Activated T-cell treated with anti-CD3 and anti-CD28 coated beads for 24 hours (primary cell): ENCODE measurements around the gene BLTP2.
"Not testable (repeated sequence)": the region's sequence is repeated elsewhere in the genome, so short reads cannot be mapped to it uniquely, and the experiment has no call there.

Experiments used
- DNase-seq: peaks from one replicate; pipeline ENCODE4 v3.0.0-alpha.2; 2020; ENCODE audit warnings: low read depth

BLTP2 gene

GRCh38 chr17:28644787-28645575, at the start of gene BLTP2:
Gene BLTP2 (minus strand): TSS chr17:28645158. CDS start chr17:28645056, 102 bp downstream.
- peak; percentile 96 for DNase-seq

DNA sequence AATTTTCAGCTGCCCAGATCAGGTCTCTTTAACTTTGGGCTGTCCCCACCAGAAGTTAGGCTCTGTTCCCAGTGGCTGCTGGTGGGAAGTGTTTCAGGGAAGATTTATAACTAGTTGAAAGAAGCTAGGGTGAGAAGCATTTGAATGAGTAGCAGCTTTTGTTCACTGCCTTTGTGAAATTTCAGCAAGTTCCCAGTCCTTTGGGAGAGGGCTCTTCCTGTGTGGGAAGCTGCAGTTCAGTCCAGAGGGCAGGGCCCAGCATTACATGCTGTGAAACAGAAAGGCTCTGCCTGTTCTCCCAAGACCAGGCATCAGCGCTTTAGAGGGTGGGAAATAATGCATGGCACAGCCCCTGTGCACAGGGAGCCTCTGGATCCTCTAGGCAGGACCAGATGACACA, 48.9 kb upstream of the BLTP2 start:
- DNase-seq = no peak

- no peak for DNase-seq
Observed at GRCh38 chr17:28689011-28689410, 44.1 kb upstream of the BLTP2 start.

- DNase-seq = no peak
Observed at GRCh38 chr17:28688481-28688880, 43.5 kb upstream of the BLTP2 start.

GRCh38 chr17:28686296-28686695, 41.3 kb upstream of the BLTP2 start:
- DNase-seq = no peak

GRCh38 chr17:28685366-28685765, 40.4 kb upstream of the BLTP2 start:
- DNase-seq = no peak

DNA sequence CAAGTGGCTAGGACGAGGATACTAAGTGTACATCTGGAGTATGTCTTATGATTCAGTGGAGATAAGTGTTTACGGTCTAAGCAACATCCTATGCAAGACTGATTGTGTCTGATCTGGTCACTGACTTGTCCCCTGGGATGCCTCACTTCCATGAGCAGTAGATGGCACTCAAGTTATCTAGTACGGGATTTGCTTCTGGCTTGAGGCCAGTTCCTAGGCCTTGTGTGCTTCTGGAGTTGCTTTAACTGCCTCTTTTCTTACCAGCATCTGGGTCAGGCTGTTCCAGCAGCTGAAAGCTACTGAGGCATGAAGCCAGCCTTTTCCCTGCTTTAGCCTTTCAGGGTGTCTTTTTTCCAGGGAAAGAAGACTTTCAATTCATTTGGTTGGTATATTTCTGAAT, 40.0 kb upstream of the BLTP2 start:
- DNase-seq = no peak

DNA sequence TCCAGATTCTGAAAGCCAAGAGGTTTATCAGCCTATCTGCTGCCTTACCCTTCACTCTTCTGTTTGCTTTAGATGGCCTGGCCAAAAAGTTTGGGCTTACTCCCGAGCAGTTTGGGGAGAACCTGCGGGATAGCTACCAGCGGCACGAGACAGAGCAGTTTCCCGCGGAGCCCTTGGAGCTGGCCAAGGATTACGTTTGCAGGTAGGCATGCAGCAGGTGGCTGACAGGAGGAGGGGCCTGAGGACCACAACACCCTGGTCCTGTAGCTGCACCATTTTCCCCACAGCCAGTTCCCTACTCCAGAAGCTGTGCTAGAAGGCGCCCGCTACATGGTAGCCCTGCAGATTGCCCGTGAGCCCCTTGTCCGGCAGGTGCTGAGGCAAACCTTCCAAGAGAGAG, 37.7 kb upstream of the BLTP2 start:
- DNase-seq = no peak

GRCh38 chr17:28675980-28676379, 31.0 kb upstream of the BLTP2 start:
- no peak for DNase-seq

DNA sequence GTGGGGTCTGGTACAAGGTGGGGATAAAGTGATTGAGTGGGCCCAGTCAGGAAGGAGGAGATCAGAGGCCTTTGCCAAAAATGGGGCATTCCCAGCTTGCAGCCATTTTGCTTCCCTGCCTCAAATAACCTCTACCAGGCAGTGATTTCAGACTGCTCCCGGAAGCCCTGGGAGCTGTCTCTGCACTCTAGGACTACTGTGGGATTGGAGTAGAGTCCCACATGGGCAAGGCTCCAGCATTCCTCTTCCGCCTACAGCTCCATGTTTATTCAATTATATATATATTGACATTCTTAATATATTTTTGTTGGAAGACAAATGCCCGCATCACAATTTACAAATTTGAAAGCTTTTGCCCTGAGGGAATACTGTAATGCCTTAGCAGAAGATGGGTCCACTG, 30.5 kb upstream of the BLTP2 start:
- no peak for DNase-seq

DNA sequence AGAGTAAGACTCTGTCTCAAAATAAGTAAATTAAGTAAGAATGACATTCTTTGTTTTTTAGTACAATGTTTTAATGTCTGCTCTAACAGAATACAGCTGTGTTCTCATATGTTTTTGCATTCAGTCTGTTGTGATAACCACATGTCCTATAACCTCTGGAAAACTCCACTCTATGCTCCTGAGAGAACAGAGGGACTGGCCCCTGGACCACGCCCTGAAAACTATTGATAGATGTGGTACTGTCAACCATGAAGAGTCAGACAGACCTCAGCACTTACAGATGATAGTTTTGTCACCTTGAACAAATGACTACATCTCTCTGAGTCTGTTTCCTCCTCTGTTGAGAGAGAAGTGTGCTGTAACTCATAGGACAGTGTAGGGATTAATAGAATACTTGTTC, 25.0 kb upstream of the BLTP2 start:
- DNase-seq = no peak

DNA sequence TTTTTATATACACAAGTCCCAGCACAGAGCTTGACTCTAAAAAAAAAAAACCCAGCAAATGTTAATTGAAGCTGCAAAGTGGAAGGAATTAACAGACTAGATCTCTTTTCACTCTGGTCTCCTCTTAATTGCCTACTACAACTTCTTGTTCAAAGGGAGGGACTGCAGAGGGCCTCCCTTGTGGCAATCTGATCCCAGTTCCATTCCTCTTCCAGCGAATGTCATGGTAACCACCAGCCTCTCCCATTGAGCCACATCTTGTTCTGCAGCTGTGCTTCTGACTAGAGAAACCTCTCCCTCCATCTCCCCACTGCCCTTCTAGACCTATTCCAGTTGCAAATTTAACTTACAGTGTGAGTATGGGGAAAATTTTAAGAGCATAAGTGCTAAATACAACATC, 22.9 kb upstream of the BLTP2 start:
- DNase-seq = no peak

DNA sequence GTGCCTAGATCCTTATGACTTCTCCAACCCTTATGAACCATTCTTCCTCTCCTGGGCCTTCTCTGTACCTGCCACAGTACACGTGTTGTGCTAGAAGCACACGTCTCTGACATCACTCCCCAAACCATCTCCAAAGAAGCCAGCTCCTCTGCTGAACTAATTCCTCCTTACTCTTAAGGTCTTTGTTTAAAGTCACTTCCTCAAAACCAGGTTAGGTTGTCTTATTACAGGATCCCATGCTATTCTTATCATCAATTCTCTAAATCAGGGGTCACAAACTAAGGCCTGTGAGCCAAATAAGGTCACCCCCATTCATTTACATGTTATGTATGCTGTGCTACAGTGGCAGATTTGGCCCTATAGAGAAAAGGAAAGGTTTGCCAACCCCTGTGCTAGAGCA, 21.0 kb upstream of the BLTP2 start:
- no peak for DNase-seq

DNA sequence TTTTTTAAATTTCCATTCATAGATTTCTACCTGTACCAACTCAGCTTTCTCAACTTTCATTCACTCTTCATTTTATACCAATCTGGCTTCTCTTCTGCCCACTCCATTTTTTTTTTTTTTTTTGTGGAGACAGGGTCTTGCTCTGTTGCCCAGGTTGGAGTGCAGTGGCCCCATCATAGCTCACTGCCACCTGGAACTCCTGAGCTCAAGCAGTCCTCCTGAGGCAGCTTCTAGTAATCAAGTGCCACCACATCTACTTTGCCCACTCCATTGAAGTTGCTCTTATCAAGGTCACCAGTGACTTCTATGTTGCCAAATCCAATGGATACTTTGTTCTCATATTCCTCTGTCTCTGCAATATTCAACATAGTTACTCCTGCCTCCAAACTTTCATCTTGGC, 18.8 kb upstream of the BLTP2 start:
- DNase-seq = no peak

GRCh38 chr17:28662527-28662829, 17.5 kb upstream of the BLTP2 start:
- no peak for DNase-seq

GRCh38 chr17:28661635-28662526, 16.9 kb upstream of the BLTP2 start, which contains the start of the genes SDF2 and SUPT6H:
Gene SDF2 (minus strand): TSS chr17:28661906. CDS start chr17:28661876, 30 bp downstream.
Gene SUPT6H (plus strand): TSS chr17:28662205. CDS start chr17:28673402, 11,197 bp downstream.
- peak; percentile 93 for DNase-seq

GRCh38 chr17:28659497-28659881, 14.5 kb upstream of the BLTP2 start:
- not testable (repeated sequence) for DNase-seq

DNA sequence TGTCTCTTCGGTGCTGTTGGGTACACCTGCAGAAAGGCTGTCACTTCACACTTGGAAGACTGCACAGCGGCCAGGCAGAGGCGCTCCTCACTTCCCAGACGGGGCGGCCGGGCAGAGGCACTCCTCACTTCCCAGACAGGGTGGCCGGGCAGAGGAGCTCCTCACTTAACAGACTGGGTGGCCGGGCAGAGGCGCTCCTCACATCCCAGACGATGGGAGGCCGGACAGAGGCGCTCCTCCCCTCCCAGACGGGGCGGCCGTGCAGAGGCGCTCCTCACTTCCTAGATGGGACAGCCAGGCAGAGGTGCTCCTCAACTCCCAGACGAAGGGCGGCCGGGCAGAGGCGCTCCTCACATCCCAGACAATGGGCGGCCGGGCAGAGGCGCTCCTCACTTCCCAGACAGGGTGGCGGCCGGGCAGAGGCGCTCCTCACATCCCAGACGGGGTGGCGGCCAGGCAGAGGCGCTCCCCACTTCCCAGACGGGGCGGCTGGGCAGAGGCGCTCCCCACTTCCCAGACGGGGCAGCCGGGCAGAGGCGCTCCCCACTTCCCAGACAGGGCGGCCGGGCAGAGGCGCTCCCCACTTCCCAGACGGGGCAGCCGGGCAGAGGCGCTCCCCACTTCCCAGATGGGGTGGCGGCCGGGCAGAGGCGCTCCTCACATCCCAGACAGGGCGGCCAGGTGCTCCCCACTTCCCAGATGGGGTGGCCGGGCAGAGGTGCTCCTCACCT, 14.0 kb upstream of the BLTP2 start:
- DNase-seq = not testable (repeated sequence)

DNA sequence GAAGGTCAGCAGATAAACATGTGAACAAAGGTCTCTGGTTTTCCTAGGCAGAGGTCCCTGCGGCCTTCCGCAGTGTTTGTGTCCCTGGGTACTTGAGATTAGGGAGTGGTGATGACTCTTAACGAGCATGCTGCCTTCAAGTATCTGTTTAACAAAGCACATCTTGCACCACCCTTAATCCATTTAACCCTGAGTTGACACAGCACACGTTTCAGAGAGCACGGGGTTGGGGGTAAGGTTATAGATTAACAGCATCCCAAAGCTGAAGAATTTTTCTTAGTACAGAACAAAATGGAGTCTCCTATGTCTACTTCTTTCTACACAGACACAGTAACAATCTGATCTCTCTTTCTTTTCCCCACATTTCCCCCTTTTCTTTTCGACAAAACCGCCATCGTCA, 13.4 kb upstream of the BLTP2 start:
- not testable (repeated sequence) for DNase-seq

- no peak for DNase-seq
Observed at GRCh38 chr17:28657756-28658155, 12.8 kb upstream of the BLTP2 start.

DNA sequence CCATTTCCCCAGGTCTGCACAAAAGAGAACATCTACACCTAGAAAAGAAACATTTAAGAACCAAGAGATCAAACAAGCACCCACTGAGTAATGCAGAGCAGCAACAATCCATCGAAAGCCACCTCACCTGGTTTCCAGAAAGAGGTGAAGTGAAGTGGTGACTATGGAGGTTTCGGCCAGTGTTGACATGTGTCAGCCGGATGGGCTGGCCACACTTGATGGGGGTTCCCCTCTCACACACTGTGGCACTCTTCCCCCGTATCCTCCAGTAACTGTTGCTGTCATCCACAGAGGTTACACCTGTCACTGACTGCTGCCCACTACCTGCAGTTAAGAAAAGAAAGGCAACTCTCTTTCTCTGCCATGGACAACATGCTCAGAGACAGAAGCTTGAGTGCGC, 10.2 kb upstream of the BLTP2 start:
- no peak for DNase-seq

DNA sequence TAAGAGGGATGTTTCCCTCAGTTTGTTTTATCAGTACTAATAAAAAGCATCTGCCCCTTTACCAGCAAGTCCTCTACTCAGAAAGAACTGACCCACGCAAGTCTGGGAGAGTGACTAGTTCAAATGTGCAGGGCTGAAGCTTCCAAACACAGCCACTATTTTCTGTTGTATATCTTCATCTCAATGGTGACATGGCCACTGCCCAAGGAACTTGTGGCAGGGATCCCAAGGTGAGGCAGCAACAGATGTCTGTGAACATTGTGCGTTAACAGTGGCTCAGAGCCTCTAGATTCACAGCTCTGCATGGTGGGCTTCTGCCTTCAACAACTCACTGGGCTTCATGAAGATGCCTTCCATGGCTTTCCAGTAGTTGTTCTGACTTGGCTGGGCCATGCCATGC, 3.7 kb upstream of the BLTP2 start:
- no peak for DNase-seq
